SK-N-SH (cell line): ENCODE data around the gene SUN2.

Source experiments
- YY1 ChIP-seq: IDR thresholded peaks from 2 replicates; pipeline ENCODE4 v1.4.0; 2012; ENCODE audit warnings: low read depth, mild to moderate bottlenecking
- TF ChIP-seq, protein P1 (sequence below): IDR thresholded peaks from 2 replicates; pipeline ENCODE4 v1.6.1; 2012; ENCODE audit warnings: mild to moderate bottlenecking, low read depth, low read length, moderate library complexity
- TF ChIP-seq, protein P2 (sequence below): fragments of 200-600 bp; sonication (generic); IDR thresholded peaks from 2 replicates; pipeline ENCODE4 v1.6.1; 2017; ENCODE audit warnings: antibody characterized with exemption, mild to moderate bottlenecking, moderate library complexity

DNA sequence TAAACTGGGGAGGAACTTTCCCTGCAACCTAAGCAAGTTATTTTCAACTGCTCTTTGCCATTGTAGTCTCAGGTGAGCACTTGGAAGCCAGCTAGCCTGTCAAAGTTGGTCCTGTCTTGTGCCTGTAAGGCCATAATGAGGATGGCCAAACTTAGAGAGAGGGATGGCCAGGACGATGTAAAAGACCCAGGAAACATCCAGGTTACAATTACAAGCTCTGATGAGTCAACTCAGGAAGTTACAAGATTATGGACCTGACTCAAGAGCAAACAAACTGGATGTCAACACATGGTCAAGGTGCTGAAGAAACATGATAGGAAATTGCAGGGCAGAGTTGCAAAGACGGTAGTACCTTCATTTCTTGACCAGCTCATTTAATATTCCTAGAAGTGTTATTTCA is 48.5 kb downstream of the SUN2 start:
- TF ChIP-seq, protein P1, sequence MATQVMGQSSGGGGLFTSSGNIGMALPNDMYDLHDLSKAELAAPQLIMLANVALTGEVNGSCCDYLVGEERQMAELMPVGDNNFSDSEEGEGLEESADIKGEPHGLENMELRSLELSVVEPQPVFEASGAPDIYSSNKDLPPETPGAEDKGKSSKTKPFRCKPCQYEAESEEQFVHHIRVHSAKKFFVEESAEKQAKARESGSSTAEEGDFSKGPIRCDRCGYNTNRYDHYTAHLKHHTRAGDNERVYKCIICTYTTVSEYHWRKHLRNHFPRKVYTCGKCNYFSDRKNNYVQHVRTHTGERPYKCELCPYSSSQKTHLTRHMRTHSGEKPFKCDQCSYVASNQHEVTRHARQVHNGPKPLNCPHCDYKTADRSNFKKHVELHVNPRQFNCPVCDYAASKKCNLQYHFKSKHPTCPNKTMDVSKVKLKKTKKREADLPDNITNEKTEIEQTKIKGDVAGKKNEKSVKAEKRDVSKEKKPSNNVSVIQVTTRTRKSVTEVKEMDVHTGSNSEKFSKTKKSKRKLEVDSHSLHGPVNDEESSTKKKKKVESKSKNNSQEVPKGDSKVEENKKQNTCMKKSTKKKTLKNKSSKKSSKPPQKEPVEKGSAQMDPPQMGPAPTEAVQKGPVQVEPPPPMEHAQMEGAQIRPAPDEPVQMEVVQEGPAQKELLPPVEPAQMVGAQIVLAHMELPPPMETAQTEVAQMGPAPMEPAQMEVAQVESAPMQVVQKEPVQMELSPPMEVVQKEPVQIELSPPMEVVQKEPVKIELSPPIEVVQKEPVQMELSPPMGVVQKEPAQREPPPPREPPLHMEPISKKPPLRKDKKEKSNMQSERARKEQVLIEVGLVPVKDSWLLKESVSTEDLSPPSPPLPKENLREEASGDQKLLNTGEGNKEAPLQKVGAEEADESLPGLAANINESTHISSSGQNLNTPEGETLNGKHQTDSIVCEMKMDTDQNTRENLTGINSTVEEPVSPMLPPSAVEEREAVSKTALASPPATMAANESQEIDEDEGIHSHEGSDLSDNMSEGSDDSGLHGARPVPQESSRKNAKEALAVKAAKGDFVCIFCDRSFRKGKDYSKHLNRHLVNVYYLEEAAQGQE: no peak
- TF ChIP-seq, protein P2, sequence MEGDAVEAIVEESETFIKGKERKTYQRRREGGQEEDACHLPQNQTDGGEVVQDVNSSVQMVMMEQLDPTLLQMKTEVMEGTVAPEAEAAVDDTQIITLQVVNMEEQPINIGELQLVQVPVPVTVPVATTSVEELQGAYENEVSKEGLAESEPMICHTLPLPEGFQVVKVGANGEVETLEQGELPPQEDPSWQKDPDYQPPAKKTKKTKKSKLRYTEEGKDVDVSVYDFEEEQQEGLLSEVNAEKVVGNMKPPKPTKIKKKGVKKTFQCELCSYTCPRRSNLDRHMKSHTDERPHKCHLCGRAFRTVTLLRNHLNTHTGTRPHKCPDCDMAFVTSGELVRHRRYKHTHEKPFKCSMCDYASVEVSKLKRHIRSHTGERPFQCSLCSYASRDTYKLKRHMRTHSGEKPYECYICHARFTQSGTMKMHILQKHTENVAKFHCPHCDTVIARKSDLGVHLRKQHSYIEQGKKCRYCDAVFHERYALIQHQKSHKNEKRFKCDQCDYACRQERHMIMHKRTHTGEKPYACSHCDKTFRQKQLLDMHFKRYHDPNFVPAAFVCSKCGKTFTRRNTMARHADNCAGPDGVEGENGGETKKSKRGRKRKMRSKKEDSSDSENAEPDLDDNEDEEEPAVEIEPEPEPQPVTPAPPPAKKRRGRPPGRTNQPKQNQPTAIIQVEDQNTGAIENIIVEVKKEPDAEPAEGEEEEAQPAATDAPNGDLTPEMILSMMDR: no peak
- no peak for TF ChIP-seq YY1
